Measurements from ENCODE around the gene GOPC.

Gene GOPC

DNA sequence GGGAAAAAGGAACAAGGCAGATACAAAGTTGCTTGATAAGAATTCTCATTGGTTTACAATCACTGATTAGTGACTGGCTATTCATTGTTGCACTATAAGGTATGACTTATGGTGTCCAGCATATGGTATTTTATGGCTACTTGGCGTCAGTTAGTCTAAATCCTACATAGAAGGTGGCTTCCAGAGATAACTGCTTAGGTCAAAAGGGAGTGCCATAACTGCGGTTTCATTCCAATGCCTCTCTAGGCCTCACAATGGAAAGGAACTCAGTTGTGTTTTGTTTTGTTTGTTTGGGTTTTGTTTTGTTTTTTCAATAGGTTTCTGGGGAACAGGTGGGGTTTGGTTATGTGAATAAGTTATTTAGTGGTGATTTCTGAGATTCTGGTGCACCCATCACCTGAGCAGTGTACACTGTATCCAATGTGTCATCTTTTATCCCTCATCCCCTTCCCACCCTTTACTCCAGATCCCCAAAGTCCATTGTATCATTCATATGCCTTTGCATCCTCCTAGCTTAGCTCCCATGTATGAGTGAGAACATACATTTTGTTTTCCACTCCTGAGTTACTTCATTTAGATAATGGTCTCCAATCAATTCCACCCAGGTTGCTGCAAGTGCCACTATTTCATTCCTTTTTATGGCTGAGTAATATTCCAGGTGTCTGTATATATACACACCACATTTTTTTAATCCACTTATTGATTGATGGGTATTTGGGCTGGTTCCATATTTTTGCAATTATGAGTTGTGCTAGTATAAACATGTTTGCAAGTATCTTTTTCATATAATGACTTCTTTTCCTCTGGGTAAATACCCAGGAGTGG is 7.0 kb downstream of the GOPC start:
- H3K36me3 ChIP-seq (ENCODE audit: control insufficient read depth, insufficient read depth, low read length) = peaks cover 25% of the 10 kb centered on the region
- H3K4me1 ChIP-seq (ENCODE audit: control insufficient read depth, insufficient read depth, low read length) = no peaks in the 10 kb centered on the region; the same call in 1 of the 2 replicates
- H3K9me3 ChIP-seq (ENCODE audit: control insufficient read depth, insufficient read depth, low read depth, low read length) = peaks cover 14% of the 10 kb centered on the region; the same call in 1 of the 2 replicates

DNA sequence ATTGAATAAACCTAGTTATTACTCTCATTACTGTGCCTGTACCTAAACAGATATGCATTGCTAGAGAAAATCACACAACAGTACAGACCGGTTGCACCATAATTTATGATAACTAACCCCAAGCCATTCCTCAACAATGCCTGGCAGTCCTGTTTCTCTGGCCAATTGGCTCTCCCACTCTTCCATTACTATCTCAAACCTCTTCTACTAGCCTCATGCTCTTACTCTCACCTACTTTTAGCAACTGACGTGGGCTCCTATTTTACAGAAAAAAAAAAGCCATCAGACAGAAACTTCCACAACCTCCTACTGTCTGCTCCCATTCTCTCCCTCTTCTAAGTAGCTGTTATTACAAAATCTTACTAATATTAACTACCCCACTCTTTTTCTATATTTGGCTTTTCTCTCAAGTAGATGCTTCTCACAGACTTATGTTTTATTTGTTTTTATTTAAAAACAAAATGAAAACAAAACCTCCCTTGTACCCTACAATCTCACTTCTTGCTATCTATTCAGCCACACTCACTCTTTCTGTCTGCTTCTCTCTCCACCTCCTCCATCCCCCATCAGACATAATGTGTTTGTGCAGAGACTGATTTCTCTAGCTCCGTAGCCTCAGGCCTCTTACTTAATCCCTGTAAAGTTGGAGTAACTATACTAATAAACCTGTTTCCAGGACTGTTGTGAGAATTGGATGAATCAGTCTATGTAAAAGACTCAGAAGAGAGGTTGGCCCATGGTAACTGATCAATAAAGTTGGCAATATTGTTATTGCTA is 9.1 kb downstream of the GOPC start:
- H3K9me3 ChIP-seq (ENCODE audit: control insufficient read depth, insufficient read depth, low read depth, low read length) = peaks cover 10% of the 10 kb centered on the region; the same call in 1 of the 2 replicates
- H3K9ac ChIP-seq (ENCODE audit: low read length) = no peak overlapping the region

More for the DNA sequence above, 7.0 kb downstream of the GOPC start:
- no peaks in the 10 kb centered on the region for H3K27me3 ChIP-seq (ENCODE audit: control insufficient read depth, insufficient read depth, low read length)
- no peak overlapping the region for H3K4me3 ChIP-seq (ENCODE audit: low read depth, low read length)
- H3K9ac ChIP-seq (ENCODE audit: low read length) = no peak overlapping the region
- no peak overlapping the region for H3K27ac ChIP-seq (ENCODE audit: low read depth, low read length)

GRCh38 chr6:117591405-117591804 is 10.9 kb downstream of the GOPC start:
- H3K9me3 ChIP-seq (ENCODE audit: control insufficient read depth, insufficient read depth, low read depth, low read length) = no peaks in the 10 kb centered on the region
- no peaks in the 10 kb centered on the region for H3K27me3 ChIP-seq (ENCODE audit: control insufficient read depth, insufficient read depth, low read length)
- no peak overlapping the region for H3K27ac ChIP-seq (ENCODE audit: low read depth, low read length)
- no peak overlapping the region for H3K4me3 ChIP-seq (ENCODE audit: low read depth, low read length)
- no peak overlapping the region for H3K9ac ChIP-seq (ENCODE audit: low read length)
- H3K4me1 ChIP-seq (ENCODE audit: control insufficient read depth, insufficient read depth, low read length) = no peaks in the 10 kb centered on the region; the same call in 1 of the 2 replicates
- H3K36me3 ChIP-seq (ENCODE audit: control insufficient read depth, insufficient read depth, low read length) = peaks cover 18% of the 10 kb centered on the region

More for the DNA sequence above, 9.1 kb downstream of the GOPC start:
- Histone ChIP-seq H3K4me3 (ENCODE audit: low read depth, low read length) (no peak overlapping the region), H3K4me1 (ENCODE audit: control insufficient read depth, insufficient read depth, low read length) (no peaks in the 10 kb centered on the region; the same call in 1 of the 2 replicates), H3K36me3 (ENCODE audit: control insufficient read depth, insufficient read depth, low read length) (peaks cover 25% of the 10 kb centered on the region), H3K27me3 (ENCODE audit: control insufficient read depth, insufficient read depth, low read length) (no peaks in the 10 kb centered on the region), H3K27ac (ENCODE audit: low read depth, low read length) (no peak overlapping the region)

GRCh38 chr6:117590447-117590846 is 11.9 kb downstream of the GOPC start:
- Histone ChIP-seq H3K27me3 (ENCODE audit: control insufficient read depth, insufficient read depth, low read length) (no peaks in the 10 kb centered on the region), H3K36me3 (ENCODE audit: control insufficient read depth, insufficient read depth, low read length) (peaks cover 18% of the 10 kb centered on the region), H3K9me3 (ENCODE audit: control insufficient read depth, insufficient read depth, low read depth, low read length) (no peaks in the 10 kb centered on the region), H3K9ac (ENCODE audit: low read length) (no peak overlapping the region), H3K27ac (ENCODE audit: low read depth, low read length) (no peak overlapping the region), H3K4me1 (ENCODE audit: control insufficient read depth, insufficient read depth, low read length) (no peaks in the 10 kb centered on the region; the same call in 1 of the 2 replicates), H3K4me3 (ENCODE audit: low read depth, low read length) (no peak overlapping the region)

GRCh38 chr6:117585647-117586046 is 16.7 kb downstream of the GOPC start:
- peaks cover 23% of the 10 kb centered on the region for H3K36me3 ChIP-seq (ENCODE audit: control insufficient read depth, insufficient read depth, low read length)
- no peaks in the 10 kb centered on the region for H3K27me3 ChIP-seq (ENCODE audit: control insufficient read depth, insufficient read depth, low read length)
- no peaks in the 10 kb centered on the region for H3K4me1 ChIP-seq (ENCODE audit: control insufficient read depth, insufficient read depth, low read length)

GRCh38 chr6:117574198-117574597 is 28.1 kb downstream of the GOPC start:
- no peaks in the 10 kb centered on the region for H3K9me3 ChIP-seq (ENCODE audit: control insufficient read depth, insufficient read depth, low read depth, low read length)
- H3K36me3 ChIP-seq (ENCODE audit: control insufficient read depth, insufficient read depth, low read length) = peaks cover 44% of the 10 kb centered on the region
- H3K4me1 ChIP-seq (ENCODE audit: control insufficient read depth, insufficient read depth, low read length) = no peaks in the 10 kb centered on the region
- no peaks in the 10 kb centered on the region for H3K27me3 ChIP-seq (ENCODE audit: control insufficient read depth, insufficient read depth, low read length)
- no peak overlapping the region for H3K9ac ChIP-seq (ENCODE audit: low read length)
- no peak overlapping the region for H3K27ac ChIP-seq (ENCODE audit: low read depth, low read length)
- H3K4me3 ChIP-seq (ENCODE audit: low read depth, low read length) = no peak overlapping the region

More at GRCh38 chr6:117585647-117586046, 16.7 kb downstream of the GOPC start:
- no peak overlapping the region for H3K4me3 ChIP-seq (ENCODE audit: low read depth, low read length)
- H3K9me3 ChIP-seq (ENCODE audit: control insufficient read depth, insufficient read depth, low read depth, low read length) = no peaks in the 10 kb centered on the region
- no peak overlapping the region for H3K9ac ChIP-seq (ENCODE audit: low read length)
- H3K27ac ChIP-seq (ENCODE audit: low read depth, low read length) = no peak overlapping the region

DNA sequence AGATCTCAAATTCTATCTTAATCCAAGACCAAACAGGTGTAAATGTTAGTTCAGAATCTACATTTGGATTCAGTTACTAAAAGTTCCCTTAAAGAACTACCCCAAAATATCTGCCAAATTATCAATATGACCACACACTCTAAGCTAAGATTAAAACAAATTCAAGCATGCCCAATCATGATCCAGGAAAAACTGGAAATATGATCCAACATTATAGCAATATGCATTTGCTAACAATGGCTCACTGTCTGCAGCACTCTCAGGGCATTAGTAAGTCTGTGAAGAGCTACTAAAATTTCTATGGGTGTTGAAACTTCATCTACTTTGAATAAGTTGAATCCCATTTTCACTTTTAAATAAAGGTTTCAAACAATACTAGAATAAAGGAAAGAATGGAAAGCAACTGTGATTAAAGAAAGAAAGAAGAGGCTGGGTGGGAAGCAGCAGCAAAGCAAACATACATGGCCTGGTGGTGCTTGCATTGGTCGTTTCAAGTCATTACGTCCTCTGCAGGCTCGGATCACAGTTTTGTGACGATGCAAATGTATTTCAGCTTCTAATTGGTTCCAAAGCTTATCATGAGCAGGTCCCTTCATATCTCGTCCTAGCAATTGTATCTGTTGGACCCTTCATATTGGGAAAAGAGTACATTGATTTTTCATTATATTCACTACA is 29.2 kb downstream of the GOPC start:
- no peaks in the 10 kb centered on the region for H3K4me1 ChIP-seq (ENCODE audit: control insufficient read depth, insufficient read depth, low read length)
- H3K27ac ChIP-seq (ENCODE audit: low read depth, low read length) = no peak overlapping the region
- H3K36me3 ChIP-seq (ENCODE audit: control insufficient read depth, insufficient read depth, low read length) = peaks cover 52% of the 10 kb centered on the region
- no peaks in the 10 kb centered on the region for H3K27me3 ChIP-seq (ENCODE audit: control insufficient read depth, insufficient read depth, low read length)
- no peak overlapping the region for H3K4me3 ChIP-seq (ENCODE audit: low read depth, low read length)
- no peaks in the 10 kb centered on the region for H3K9me3 ChIP-seq (ENCODE audit: control insufficient read depth, insufficient read depth, low read depth, low read length)
- no peak overlapping the region for H3K9ac ChIP-seq (ENCODE audit: low read length)

- no peak overlapping the region for H3K27ac ChIP-seq (ENCODE audit: low read depth, low read length)
- H3K4me1 ChIP-seq (ENCODE audit: control insufficient read depth, insufficient read depth, low read length) = no peaks in the 10 kb centered on the region
- no peak overlapping the region for H3K4me3 ChIP-seq (ENCODE audit: low read depth, low read length)
- no peaks in the 10 kb centered on the region for H3K27me3 ChIP-seq (ENCODE audit: control insufficient read depth, insufficient read depth, low read length)
- no peak overlapping the region for H3K9ac ChIP-seq (ENCODE audit: low read length)
- no peaks in the 10 kb centered on the region for H3K9me3 ChIP-seq (ENCODE audit: control insufficient read depth, insufficient read depth, low read depth, low read length)
- peaks cover 62% of the 10 kb centered on the region for H3K36me3 ChIP-seq (ENCODE audit: control insufficient read depth, insufficient read depth, low read length)
Measured at GRCh38 chr6:117568831-117569410, 33.4 kb downstream of the GOPC start.

DNA sequence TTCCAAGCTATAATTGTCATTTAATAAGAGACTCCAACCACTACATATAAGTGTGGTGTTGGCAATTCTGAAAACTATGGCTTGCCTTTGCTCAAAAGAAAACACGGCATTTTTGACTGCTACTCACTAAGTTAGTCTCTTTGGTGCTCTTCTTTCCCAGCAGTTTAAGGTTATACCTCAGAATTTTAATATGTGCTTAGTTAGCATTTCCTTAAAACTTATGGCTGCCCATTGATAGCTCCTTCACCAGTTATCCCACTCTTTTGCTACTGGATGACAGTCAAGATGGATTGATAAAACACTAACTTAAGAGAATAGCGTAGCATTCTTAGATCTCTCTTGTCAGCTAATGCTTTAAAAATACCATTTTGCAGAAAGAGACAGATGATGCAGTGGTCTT is 34.1 kb downstream of the GOPC start:
- Histone ChIP-seq H3K4me1 (ENCODE audit: control insufficient read depth, insufficient read depth, low read length) (no peaks in the 10 kb centered on the region), H3K27ac (ENCODE audit: low read depth, low read length) (no peak overlapping the region), H3K27me3 (ENCODE audit: control insufficient read depth, insufficient read depth, low read length) (no peaks in the 10 kb centered on the region), H3K36me3 (ENCODE audit: control insufficient read depth, insufficient read depth, low read length) (peaks cover 60% of the 10 kb centered on the region), H3K4me3 (ENCODE audit: low read depth, low read length) (no peak overlapping the region), H3K9ac (ENCODE audit: low read length) (no peak overlapping the region), H3K9me3 (ENCODE audit: control insufficient read depth, insufficient read depth, low read depth, low read length) (no peaks in the 10 kb centered on the region)

DNA sequence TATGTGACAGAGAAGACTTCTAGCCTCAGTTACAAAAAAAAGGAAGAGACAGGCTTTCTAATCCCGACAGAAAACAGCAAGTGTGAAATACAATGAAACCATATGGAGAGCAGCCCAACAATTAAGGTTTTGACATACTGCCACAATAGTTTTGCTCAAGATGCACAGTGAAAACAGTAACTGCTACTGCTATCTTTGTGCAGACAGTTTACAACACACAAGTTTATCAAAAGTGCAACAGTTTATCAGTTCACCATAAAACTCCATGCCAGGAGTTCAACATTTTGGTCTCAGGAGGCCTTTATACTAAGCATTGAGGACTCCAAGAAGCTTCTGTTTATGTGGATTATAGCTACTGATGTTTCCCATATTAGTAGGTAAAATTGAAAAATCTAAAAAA is 37.6 kb downstream of the GOPC start:
- no peak overlapping the region for H3K4me3 ChIP-seq (ENCODE audit: low read depth, low read length)
- no peak overlapping the region for H3K9ac ChIP-seq (ENCODE audit: low read length)
- no peaks in the 10 kb centered on the region for H3K27me3 ChIP-seq (ENCODE audit: control insufficient read depth, insufficient read depth, low read length)
- H3K36me3 ChIP-seq (ENCODE audit: control insufficient read depth, insufficient read depth, low read length) = peaks cover 55% of the 10 kb centered on the region
- H3K4me1 ChIP-seq (ENCODE audit: control insufficient read depth, insufficient read depth, low read length) = no peaks in the 10 kb centered on the region
- no peak overlapping the region for H3K27ac ChIP-seq (ENCODE audit: low read depth, low read length)
- H3K9me3 ChIP-seq (ENCODE audit: control insufficient read depth, insufficient read depth, low read depth, low read length) = no peaks in the 10 kb centered on the region
